NCI-H524 treated with DMSO at 0.1 percent for 48 hours (cell line): ENCODE data around the gene SOX1.

ENCODE experiments used
- DNase-seq: peaks from one replicate; lab custom pipeline; 2025; lab: John Stamatoyannopoulos, UW

Gene SOX1

DNA sequence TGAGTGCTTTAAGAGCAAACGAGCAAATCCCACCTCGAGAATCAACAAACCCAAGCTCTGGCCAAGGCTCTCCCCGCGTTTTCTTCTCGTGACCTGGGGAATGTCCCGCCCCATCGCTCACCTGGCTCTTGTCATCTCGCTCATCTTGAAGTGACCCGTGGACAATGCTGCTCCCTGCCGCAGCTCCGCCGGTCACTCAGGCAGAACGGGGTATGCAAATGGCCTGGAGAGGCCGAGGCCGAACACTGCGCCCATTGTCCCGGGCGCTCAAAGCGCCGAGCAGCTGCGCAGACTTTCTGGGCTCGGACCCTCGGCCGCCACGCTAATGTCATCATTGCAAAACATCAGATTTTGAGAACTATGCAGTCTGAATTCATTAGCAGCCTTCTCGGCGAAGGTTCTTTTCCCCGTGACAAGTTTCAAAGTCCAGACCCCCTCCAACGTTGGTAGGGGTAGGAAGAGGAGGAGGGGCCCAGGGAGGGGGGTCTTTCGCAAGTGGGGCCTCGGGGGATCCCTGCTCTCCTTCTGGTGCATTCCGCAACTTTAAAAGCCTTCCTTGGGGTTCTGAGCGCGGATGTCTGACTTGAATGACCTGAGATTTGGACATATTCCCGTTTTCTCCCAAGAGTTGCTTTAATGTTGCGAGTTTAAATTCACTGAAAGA is 39.7 kb downstream of the SOX1 start:
- DNase-seq = no peak

DNA sequence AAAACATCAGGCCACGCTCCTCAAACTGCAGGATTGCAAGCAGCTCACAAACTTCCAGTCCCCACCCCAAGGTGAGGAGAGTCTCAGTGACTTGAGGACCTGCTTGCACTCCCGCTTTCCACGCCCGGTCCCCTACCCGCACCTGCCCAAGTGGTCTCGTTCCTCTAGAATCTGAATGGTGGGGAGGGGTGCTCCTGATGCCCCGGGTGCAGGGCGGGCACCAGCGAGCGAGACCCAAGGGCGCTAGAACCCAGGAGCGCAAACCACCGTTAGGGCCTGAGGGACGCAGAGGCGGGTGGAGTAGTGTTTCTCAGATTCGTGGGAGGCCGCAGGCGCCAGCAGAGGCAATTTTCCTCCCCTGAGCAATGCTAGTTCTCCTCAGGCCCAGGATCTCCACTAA is 40.3 kb downstream of the SOX1 start:
- DNase-seq = no peak

DNA sequence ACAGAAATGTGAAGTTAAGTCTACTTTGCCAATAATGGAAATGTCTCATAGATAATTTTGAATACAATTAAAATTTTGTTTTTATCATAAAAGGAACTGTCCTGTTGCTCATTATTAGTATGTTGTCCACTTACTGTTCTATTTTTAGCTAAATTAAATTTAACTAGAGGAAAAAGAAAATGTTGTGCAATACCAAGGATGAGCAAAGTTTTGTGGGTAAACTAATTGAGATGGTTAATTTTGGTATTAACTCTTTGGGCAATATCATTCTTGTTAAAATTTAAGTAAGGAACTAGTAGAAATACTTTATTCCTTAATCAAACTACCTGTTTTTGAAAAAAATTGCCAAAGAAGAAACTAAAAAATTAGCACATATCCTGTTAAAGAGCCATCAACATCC is 43.5 kb downstream of the SOX1 start:
- DNase-seq = no peak

DNA sequence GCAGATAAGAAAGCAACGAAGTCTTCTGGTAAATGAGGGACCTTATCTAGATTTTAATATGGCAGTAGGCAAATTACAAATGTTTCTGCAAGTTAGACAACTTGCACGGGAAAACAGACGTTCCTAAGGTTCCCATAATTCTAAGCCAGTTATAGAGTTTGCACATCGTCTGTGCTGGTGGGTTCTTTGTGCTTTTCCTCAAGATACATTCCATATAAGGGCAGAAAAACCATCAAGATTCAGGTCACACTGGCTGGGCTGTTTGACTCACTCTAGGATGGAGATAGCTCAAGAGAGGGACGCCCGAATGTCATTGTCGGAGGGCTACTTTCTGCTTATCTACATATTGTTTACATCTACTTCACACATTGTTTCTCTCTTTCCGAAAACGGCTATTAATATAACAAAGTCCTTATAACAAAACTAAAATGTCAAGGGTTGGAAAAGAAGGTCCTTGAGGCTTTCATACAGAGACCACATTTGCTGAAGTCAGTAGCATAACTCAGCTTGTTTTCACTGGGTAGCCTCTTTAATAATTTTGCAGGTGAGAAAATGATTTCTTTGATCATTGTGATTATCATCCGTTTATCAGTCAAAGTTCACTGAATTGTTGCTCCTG is 44.4 kb downstream of the SOX1 start:
- DNase-seq = no peak

DNA sequence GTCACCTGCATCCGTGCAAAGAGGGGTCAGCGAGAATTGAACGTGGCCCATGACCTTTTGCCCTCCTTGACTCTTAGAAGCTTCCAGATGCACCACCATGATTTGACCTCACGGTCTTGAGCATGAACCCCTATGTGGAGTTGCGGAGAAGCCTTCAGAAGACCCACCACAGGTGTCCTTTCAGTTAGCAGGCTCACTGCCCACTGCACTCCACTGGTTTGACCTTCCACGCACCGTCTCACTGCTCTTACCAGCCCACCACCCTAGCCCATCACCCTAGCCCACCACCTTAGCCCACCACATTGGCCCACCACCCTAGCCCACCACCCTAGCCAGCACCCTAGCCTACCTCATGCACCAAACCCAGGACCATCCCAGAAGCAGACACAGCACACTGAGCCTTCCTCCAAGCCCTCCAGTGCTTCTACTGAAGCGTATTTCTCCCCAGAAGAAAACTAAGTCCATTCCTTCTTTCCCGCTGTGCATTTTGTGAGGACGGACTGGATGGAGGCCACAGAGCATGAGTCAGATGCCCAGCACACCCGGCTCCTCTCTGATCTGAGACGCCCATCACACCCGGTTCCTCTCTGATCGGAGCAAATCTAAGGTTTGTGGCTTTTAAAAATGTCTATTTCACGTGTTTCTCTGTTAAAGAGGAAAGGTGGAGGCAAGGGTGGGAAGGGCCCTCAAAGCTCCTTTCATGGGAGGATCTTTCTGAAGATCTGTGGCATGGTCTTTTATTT is 45.8 kb downstream of the SOX1 start:
- DNase-seq = no peak

DNA sequence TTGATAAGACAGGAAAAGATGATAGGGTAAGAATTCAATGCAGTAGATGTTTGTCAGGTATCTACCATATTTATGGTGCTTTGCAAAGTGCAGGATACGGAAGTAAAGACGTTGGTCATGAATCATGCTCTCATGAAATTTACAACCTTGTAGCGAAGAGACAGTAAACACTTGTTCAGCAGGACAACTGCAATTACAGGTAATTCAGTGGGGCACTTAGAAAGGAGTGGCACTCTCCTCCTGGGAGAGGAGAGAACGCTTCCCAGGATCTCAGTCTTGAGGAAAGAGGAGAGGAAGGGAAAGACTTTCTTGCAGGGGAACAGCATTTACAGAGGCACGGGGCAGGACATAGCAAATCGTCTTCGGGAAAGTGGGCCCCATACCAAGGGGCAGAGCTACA is 46.4 kb downstream of the SOX1 start:
- DNase-seq = no peak

DNA sequence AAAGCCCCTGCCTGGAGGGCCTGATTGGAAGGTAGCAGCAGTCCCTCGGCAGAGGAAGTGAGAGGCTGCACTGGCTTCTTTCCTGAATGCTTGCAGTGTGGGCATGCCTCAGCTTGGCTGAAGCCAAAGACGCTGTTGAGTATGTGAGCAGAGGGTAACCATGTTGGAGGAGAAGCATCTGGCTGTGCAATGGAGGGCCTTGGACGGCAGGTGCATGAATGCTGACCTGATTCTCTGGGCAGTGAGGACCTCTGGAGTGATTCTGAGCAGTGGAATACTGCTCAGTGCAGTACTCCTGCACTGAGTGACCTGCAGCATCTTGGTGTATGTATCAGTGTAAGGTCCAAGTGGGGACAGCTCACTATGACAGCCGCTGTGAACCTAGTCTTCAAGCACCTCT is 46.9 kb downstream of the SOX1 start:
- no peak for DNase-seq

DNA sequence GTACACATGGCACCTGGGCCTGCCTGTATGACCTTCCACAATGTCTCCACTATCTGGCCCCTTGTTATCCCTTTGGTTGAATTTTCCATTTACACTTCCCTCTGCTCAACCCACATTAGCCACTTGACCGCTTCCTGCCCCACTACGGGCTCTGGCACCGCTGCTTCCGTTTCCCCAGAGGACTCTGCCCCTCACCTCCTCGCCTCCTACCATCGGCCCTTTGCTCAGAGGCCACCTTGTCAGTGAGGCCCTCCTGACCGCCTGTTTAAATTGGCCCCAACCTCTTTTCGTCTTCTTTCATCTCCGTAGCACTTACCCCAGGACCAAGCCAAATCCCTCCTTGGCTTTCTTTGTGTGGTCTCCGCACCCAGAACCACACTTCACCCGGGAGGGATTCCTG is 47.4 kb downstream of the SOX1 start:
- no peak for DNase-seq

DNA sequence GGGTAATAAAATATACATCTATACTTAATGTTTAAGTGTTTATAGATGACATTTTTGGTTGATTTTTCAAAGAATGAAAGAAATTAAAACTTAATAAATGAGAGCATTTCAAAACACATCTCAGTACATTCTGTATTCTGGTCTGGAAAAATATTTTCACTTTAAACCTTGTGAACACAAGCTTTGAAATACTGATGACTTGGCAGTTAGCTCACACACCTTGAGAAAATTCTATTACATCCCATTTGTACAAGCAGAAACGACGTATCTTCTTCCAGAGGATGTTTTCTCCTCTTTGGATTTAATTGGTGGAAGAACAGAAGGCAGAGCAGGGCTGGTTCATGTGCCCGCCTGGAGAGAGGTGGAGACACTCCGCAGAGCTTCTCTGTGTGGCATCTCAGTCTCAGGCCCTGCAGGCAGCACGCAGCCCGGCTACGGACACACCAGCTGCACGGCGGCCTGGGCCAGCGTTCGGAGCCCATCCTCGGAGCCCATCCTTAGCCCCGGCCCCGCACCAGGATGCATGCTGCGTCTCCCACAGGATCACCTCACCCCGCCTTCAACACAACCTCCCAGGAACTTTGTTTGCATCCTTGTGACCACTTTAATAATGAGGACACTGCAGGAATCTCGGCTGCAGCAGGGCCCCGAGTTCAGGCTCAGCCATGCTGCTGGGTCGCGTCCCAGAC is 48.6 kb downstream of the SOX1 start:
- DNase-seq = no peak

DNA sequence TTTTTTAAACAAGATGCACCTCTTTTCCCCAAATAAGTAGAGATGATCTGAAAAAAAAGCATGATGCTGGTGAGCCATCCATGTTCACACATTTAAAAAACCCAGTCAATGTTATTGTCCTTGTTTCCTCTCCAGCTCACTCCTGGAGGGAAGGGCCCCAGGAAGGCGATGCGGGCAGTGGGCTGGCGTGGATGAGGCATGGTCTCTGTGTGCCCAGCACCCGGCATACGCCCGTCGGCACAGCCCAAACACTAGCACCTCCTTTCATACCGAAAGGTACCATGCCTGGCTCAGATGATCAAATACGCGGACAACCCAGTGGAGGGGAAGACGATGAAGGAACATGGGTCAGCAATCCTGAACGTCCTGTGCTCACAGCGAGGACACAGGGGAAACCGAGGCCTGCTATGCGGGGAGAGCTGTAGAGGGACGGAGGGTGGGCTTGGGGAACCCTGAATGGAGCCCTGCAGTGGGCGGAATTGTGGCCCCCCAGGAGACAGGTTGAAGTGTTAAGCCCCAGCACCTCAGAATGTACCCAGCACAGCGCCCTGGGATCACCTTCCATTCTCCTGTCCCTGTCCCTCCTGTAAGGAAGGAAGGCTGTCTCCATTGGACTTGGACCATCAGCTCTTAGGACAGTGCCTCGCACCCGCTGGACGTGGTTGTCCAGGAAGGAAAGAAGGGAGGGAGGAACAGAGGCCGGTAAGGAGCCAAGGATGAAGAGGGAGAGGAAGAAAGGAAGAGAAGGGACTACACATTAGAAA is 49.4 kb downstream of the SOX1 start:
- no peak for DNase-seq

DNA sequence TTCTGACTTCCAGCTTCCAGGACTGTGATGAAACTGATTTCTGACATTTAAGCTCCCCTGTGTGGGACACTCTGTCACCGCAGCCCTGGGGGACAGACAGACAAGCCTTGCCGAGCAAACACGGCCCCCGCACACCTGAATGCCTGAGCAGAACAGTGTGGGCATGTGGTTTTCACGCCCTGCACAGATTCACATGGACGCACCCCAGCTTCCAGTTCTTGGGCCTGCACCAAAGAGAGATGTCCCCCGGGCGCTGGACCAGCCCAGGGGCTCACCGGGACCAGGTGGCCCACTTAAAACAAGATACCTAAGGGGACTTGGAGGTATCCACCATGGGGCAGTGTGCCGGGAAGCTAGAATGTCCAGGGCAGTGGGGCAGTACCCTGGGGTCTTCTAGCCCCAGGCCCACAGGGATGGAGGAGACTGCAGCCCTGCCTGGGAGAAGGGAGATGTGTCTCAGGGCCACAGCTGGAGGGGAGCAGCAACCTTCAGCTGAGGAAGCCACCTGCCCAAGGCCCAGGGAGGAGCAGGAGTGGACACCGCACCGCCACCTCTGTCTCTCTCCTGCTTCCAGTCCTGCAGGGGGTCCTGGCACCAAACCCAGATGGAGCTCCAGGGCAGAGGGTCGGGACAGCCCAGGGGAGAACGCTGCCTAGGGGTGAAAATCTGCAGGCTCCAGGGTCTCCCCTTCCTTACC is 50.5 kb downstream of the SOX1 start:
- no peak for DNase-seq

DNA sequence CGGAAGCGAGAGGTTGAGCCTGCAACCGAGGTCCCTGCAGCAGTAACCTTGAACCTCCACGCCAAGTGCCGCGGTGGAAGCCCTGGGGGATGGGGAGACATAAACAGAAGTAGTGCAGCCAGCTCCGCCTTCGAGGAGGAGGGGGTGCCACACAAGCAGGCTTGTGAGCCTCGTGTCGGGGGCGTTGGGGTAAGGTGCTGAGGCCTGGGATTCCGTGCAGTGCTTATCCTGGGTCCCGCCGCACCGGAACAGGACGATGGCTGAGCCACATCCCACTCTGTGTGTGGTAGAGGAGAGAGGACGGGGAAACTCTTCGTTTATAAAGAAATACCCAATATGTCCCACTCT is 51.0 kb downstream of the SOX1 start:
- no peak for DNase-seq

DNA sequence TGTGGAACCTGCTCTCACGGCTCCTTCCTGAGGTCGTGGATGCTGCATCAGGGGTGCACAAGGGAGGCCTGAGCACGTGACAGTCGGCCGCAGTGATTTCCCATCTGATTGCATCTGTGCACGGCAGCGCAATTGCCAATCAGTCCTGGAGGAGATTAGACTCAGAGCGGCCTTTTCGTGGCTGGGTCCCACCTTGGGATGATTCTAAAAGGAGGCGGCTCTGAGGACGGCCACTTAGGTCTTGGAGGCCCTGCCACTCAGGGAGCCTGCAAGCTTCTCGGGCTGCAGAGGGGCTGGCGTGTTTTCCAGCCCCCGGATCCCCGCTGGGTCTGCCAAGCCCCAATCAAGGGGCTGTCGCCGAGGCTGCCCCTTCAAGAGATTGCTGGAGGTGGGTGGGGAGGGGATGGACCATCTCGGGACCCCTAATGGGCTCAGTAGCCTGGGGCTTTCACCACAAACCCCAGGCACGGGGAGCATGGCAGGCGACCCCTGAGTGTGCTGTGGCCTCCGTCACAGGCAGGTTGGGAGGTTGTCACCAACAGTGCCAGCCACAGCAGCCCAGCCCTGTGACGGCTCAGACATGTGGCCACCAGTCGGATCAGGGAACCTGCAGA is 51.6 kb downstream of the SOX1 start:
- DNase-seq = no peak

DNA sequence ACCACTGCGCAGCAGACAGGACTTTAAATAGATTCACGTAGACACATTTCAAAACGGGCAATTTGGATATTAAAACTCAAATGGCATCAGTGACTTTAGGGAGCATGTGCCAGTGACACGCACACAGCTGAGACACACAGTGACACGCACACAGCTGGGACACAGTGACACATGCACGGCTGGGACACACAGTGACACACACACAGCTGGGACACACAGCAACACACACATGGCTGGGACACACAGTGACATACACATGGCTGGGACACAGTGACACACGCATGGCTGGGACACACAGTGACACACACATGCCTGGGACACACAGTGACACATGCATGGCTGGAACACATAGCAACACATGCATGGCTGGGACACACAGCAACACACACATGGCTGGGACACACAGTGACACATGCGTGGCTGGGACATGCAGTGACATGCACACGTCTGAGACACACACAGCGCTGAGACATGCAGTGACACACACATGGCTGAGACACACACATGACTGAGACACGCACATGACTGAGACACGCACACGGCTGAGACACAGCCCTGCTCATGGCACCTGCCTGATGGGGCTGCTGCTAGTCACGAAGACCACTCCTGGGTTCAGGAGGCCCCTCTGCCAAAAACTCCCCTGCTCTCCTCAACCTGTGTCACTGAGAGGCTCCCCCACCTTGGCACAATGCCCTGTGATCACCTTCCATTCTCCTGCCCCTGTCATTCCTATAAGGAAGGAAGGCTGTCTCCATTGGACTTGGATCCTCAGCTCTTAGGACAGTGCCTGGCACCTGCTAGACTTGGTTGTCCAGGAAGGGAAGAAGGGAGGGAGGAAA is 52.5 kb downstream of the SOX1 start:
- DNase-seq = no peak

DNA sequence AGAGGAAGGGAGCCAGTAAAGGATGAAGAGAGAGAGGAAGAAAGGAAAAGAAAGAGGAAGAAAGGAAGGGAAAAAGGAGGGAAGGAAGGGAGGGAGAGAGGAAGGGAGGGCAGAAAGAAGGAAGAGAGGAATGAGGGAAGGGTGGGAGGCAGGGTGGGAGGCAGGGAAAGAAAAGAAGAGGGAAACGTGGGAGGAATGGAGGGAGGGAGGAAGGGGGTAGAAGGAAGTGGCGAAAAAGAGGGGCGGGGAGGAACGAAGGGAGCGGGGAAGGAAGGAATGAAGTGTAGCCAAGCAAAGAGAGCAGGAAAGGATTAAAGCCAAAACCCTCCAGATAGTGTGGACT is 53.1 kb downstream of the SOX1 start:
- no peak for DNase-seq
